Neural crest cell (in vitro differentiated cells): ENCODE measurements around the gene EXOC6B. TPM values are rescaled to one million over a fixed set of nuclear protein-coding genes. Genes with fewer than 3 reads are reported as not detected.

Experiments
- DNase-seq: peaks from one replicate; pipeline ENCODE4 v3.0.0; 2021; ENCODE audit warnings: low read depth, mixed read lengths, low spot score
- H3K27ac Mint-ChIP-seq: one replicate; pipeline ENCODE4 v1.8.0; 2021; ENCODE audit warnings: mild to moderate bottlenecking, mixed read lengths; ENCODE audit not compliant: unreplicated experiment
- H3K27me3 Mint-ChIP-seq: 2 replicates; pipeline ENCODE4 v1.8.0; 2021; ENCODE audit warnings: low read depth, mild to moderate bottlenecking, mixed read lengths
- H3K36me3 Mint-ChIP-seq: 2 replicates; pipeline ENCODE4 v1.8.0; 2021; ENCODE audit warnings: low read depth, mild to moderate bottlenecking, mixed read lengths
- H3K4me1 Mint-ChIP-seq: 2 replicates; pipeline ENCODE4 v1.8.0; 2021; ENCODE audit warnings: mixed read lengths
- H3K4me3 Mint-ChIP-seq: one replicate; pipeline ENCODE4 v1.8.0; 2021; ENCODE audit warnings: mild to moderate bottlenecking, mixed read lengths
- H3K9me3 Mint-ChIP-seq: 2 replicates; pipeline ENCODE4 v1.8.0; 2021; ENCODE audit warnings: mixed read lengths
- CTCF ChIP-seq: fragments of 200-600 bp; sonication (generic); conservative IDR thresholded peaks from 2 replicates; pipeline ENCODE4 v1.5.0; 2021; ENCODE audit warnings: antibody characterized with exemption, mild to moderate bottlenecking
- total RNA-seq: library from RNA; stranded (reverse); gene quantifications from 2 replicates; pipeline ENCODE4 v1.2.1, GENCODE V29; 2021

Gene EXOC6B
- total RNA-seq, 1 donor from 2014 or later, result 28.2 TPM

GRCh38 chr2:72750466-72750865 is 75.4 kb downstream of the EXOC6B start:
- H3K27ac Mint-ChIP-seq, result no peak overlapping the region
- no peak overlapping the region for H3K4me3 Mint-ChIP-seq
- H3K4me1 Mint-ChIP-seq, result no peaks in the 10 kb centered on the region
- no peak for DNase-seq
- TF ChIP-seq CTCF, result no peak
- H3K36me3 Mint-ChIP-seq, result no peaks in the 10 kb centered on the region
- H3K9me3 Mint-ChIP-seq, result no peaks in the 10 kb centered on the region
- no peaks in the 10 kb centered on the region for H3K27me3 Mint-ChIP-seq

- Mint-ChIP-seq H3K4me1 (no peaks in the 10 kb centered on the region), H3K27me3 (no peaks in the 10 kb centered on the region), H3K36me3 (no peaks in the 10 kb centered on the region), H3K4me3 (no peak overlapping the region), H3K27ac (no peak overlapping the region), H3K9me3 (no peaks in the 10 kb centered on the region)
- no peak for DNase-seq
- no peak for TF ChIP-seq CTCF
Measured at GRCh38 chr2:72747344-72747743, 78.5 kb downstream of the EXOC6B start.

GRCh38 chr2:72745679-72746368 is 80.0 kb downstream of the EXOC6B start:
- Mint-ChIP-seq H3K4me1 (no peaks in the 10 kb centered on the region), H3K9me3 (no peaks in the 10 kb centered on the region), H3K36me3 (no peaks in the 10 kb centered on the region), H3K4me3 (no peak overlapping the region), H3K27me3 (no peaks in the 10 kb centered on the region), H3K27ac (no peak overlapping the region)
- peak; percentile 13 for DNase-seq
- peak; percentile 84 for TF ChIP-seq CTCF

- H3K27me3 Mint-ChIP-seq, result no peaks in the 10 kb centered on the region
- no peak for DNase-seq
- no peak overlapping the region for H3K27ac Mint-ChIP-seq
- no peaks in the 10 kb centered on the region for H3K4me1 Mint-ChIP-seq
- no peaks in the 10 kb centered on the region for H3K36me3 Mint-ChIP-seq
- TF ChIP-seq CTCF, result no peak
- H3K9me3 Mint-ChIP-seq, result no peaks in the 10 kb centered on the region
- H3K4me3 Mint-ChIP-seq, result no peak overlapping the region
Measured at GRCh38 chr2:72744049-72744448, 81.8 kb downstream of the EXOC6B start.

- Mint-ChIP-seq H3K36me3 (no peaks in the 10 kb centered on the region), H3K4me1 (no peaks in the 10 kb centered on the region), H3K9me3 (no peaks in the 10 kb centered on the region), H3K4me3 (no peak overlapping the region), H3K27ac (no peak overlapping the region), H3K27me3 (no peaks in the 10 kb centered on the region)
- no peak for TF ChIP-seq CTCF
- no peak for DNase-seq
Measured at GRCh38 chr2:72743481-72743880, 82.4 kb downstream of the EXOC6B start.
